Esophagus squamous epithelium (tissue), 4 donors: ENCODE data around the gene DDX60.

Experiments used
- POLR2A ChIP-seq, 4 donors: fragments of 450-650 bp; IDR thresholded peaks; one replicate each; pipeline ENCODE4 v1.6.1; 2017; ENCODE audit warnings: antibody characterized with exemption in 4 of 4, mild to moderate bottlenecking in 4 of 4, moderate library complexity in 3 of 4
- TF ChIP-seq, protein P1 (sequence below), 6 experiments: fragments of 450-650 bp in 4 of 6; fragments of 200-600 bp in 2 of 6; sonication (generic) in 2 of 6; IDR thresholded peaks; one replicate each; pipeline ENCODE4 v1.5.1; 2016 to 2019; ENCODE audit warnings: antibody characterized with exemption in 6 of 6, mild to moderate bottlenecking in 4 of 6, moderate library complexity in 4 of 6

DNA sequence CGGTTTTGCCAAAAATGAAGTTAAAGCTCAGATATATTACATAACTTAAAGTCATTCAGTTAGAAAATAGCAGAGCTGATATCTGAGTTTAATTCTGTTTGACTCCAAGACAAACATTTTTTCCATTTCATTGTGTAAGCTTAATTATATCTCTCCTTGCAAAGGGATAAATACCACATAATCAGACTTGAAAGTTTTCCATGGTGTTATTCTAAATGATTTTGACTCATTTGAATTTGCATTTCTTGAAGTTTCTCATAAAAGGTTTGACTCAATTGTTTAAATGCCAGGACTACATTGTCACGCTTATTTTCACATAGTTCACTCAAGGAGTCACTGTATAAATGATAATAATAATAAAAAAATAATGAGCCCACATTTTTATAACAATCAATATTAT is 39.4 kb upstream of the DDX60 start:
- TF ChIP-seq, protein P1, sequence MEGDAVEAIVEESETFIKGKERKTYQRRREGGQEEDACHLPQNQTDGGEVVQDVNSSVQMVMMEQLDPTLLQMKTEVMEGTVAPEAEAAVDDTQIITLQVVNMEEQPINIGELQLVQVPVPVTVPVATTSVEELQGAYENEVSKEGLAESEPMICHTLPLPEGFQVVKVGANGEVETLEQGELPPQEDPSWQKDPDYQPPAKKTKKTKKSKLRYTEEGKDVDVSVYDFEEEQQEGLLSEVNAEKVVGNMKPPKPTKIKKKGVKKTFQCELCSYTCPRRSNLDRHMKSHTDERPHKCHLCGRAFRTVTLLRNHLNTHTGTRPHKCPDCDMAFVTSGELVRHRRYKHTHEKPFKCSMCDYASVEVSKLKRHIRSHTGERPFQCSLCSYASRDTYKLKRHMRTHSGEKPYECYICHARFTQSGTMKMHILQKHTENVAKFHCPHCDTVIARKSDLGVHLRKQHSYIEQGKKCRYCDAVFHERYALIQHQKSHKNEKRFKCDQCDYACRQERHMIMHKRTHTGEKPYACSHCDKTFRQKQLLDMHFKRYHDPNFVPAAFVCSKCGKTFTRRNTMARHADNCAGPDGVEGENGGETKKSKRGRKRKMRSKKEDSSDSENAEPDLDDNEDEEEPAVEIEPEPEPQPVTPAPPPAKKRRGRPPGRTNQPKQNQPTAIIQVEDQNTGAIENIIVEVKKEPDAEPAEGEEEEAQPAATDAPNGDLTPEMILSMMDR (IDR thresholded peaks at IDR 0.05) = no peak
- TF ChIP-seq POLR2A (IDR thresholded peaks at IDR 0.05) = no peak
